Measurements from ENCODE around the gene ARL4C.

The ARL4C gene

DNA sequence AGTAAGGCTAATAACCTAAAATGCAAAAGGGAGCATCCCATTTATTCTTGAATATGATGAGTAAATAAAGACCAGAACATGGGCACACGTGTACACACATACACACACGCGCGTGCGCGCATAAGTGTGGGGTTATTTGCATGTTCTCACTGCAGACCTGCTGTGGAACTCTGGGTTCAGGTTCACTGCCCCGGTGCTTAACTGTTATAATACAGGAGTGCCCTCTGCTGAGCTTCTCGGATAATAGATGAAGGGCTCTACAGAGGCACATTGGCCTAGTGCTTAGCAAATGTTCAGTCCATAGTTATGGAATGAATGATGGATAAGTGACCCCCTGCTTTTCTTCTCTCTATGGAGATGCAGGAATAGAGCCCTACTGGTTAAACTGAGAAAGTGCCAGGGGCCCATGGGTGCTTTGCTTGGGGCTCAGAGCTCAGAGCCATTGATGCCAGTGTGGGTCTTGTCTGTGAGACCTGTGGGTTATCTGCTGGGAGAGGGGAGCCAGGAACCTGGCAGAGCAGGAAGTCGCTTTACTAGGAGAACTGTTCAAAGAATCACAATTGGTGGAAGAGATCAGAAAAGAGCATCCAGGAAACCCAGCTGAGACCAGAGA, 3.6 kb upstream of the ARL4C start:
- DNase-seq (ENCODE audit: low read depth in 2 of 2), result peak in 1 of 2 donors; percentile 52

DNA sequence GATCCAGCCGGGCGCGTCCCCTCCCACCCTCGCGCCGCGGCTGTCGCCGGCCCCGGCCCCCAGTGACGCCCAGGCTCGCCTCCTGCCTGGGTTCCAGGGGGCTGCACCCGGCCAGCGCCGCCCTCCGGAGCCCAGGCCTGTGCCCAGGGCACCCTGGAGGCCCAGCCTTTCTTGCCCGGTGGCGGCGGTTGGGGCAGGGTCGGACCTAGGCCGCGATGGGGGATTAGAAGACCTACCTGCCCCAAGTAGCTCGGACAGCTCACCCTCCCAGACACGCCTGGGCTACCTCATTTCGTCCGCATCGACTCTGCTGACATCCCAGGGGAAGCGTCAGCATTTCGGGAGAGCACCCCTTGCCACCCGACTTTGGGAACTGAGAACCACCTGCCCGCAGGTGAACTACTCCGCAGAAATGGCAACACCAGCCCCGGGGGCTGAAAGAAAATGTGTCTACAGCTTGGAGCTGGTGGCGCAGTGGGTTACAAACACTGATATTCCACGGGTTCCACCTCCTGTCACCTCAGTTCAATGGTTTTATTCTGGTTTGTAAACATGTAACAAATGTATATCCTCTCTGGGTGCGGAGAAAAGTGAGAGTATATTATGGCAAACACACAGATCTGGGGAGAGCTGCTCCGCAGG, 834 bp upstream of the ARL4C start:
- no peak for DNase-seq (ENCODE audit: low read depth in 2 of 2)

DNA sequence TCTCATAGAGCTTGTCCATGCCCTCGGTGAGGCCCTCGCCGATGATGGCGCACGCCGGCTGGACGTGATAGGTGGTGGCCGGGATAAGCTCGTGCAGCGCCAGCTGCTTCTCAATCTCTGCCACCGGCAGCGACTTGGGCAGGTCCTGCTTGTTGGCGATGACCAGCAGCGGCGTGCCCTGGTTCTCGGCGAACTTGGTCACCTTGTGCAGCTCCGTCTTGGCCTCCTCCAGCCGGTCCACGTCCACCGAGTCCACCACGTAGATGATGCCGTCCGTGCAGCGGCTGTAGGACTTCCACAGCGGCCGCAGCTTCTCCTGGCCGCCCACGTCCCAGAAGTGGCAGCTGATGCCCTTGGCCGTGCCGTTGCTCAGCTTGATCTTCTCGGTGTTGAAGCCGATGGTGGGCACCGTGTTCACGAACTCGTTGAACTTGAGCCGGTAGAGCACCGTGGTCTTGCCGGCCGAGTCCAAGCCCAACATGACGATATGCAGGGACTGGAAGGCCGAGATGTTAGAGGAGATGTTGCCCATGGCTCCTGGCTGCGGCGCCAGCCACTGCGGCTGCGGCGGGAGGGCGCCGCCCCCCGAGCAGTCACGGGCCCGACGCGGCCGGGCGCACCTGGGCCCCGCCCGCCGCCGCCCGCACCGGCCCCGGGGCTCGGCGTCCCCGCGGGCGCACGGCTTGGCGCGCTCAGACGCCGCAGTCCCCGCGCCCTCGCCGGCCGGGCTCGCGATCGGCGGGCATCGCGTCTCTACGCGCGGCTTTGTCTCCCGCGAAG, 636 bp downstream of the ARL4C start:
- no peak for DNase-seq (ENCODE audit: low read depth in 2 of 2)

DNA sequence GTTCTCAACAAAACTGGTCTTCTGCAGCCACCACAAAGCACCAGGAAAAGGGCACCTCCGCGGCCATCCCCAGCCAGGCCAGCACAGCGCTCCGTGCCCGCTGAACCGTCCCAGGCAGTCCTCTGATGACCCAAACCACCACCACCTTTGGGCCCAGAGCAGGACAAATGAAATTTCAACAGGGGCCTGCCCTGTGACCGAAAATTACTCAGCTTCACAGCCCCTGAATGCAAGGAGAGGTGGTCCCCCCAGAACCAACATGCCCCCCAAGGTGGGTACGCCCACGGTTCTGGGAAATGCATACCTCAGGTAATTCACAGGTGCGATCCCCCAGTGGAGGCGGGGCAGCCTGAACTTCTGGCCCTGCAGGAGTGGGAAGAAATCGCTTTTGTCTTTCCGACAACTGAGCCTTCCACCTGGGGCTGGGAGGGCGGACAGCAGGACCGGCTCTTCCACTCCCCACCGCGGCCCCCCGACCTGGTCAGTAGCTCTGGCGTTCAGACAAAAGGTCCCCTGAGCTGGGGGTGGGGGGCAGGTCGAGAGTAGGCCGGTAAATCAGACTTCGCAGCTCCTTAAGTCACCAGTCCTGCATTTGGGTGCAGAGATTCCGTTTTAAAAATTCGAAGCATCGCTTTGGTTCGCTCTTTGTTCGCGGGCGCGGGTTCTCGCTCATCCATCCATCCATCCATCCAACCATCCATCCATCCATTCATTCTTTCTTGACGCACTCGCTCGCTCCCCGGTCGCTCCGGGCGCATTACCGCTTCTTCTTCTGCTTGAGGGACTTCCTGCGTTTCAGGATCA, 1.4 kb downstream of the ARL4C start:
- no peak for DNase-seq (ENCODE audit: low read depth in 2 of 2)

- DNase-seq (ENCODE audit: low read depth in 2 of 2), result no peak
These were observed 2.3 kb downstream of the ARL4C start for GRCh38 chr2:234494361-234495250.

GRCh38 chr2:234493796-234494195, 3.1 kb downstream of the ARL4C start:
- DNase-seq (ENCODE audit: low read depth in 2 of 2), result no peak

GRCh38 chr2:234492717-234493485, 4.0 kb downstream of the ARL4C start:
- no peak for DNase-seq (ENCODE audit: low read depth in 2 of 2)

- no peak for DNase-seq (ENCODE audit: low read depth in 2 of 2)
These were observed 5.0 kb downstream of the ARL4C start for GRCh38 chr2:234491897-234492296.

- no peak for DNase-seq (ENCODE audit: low read depth in 2 of 2)
These were observed 5.6 kb downstream of the ARL4C start for GRCh38 chr2:234491281-234491680.

- DNase-seq (ENCODE audit: low read depth in 2 of 2), result no peak
These were observed 6.4 kb downstream of the ARL4C start for GRCh38 chr2:234490271-234491091.

- DNase-seq (ENCODE audit: low read depth in 2 of 2), result peak in 1 of 2 donors; percentile 47
These were observed 7.9 kb downstream of the ARL4C start for GRCh38 chr2:234488913-234489451.

- no peak for DNase-seq (ENCODE audit: low read depth in 2 of 2)
These were observed 8.4 kb downstream of the ARL4C start for GRCh38 chr2:234488486-234488885.

DNA sequence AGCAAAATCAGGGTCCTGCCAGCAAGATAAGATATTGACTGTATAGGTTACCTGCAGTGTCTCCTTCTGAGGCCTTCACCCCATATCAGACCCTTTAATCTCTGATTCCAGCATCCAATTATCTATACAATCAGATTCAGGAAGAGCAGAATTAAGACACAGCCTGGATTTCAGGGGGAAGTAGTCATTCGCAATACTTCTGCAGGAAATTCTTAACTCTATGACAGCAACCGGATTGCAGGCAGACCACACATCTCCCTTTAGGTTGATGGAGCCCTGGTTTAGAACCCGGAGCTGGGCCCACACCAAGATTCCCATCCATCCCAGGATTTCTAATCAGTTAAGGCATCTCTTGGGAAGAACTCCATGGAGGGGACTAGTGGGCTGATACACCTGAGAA, 9.5 kb downstream of the ARL4C start:
- no peak for DNase-seq (ENCODE audit: low read depth in 2 of 2)

- peak in 1 of 2 donors; percentile 48 for DNase-seq (ENCODE audit: low read depth in 2 of 2)
These were observed 13.2 kb downstream of the ARL4C start for GRCh38 chr2:234483568-234484251.

DNA sequence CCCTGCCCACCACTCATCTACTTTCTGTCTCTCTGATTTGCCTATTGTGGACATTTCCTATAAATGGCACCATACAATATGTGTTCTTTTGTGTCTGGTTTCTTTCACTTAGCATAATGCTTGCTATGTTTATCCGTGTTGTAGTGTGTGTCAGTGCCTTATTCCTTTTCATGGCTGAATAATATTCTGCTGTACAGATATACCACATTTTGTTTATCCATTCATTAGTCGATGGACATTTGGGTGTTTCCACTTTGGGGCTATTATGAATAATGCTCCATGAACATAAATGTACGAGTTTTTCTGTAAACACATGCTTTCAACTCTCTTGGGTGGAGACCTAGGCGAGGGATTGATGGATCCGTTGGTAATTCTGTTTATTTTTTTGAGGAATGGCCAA, 15.6 kb downstream of the ARL4C start:
- no peak for DNase-seq (ENCODE audit: low read depth in 2 of 2)

GRCh38 chr2:234480337-234480736, 16.5 kb downstream of the ARL4C start:
- no peak for DNase-seq (ENCODE audit: low read depth in 2 of 2)

- no peak for DNase-seq (ENCODE audit: low read depth in 2 of 2)
These were observed 17.4 kb downstream of the ARL4C start for GRCh38 chr2:234479465-234479864.

GRCh38 chr2:234478121-234478858, 18.6 kb downstream of the ARL4C start:
- DNase-seq (ENCODE audit: low read depth in 2 of 2), result no peak
